IMR-90 (cell line): ENCODE data around the gene LCN10.

ENCODE experiments used
- CEBPB ChIP-seq: IDR thresholded peaks from 2 replicates; pipeline ENCODE4 v1.6.1; 2012; ENCODE audit warnings: low read depth, low read length, improper control_type of control experiment
- ELK1 ChIP-seq: fragments of 150-350 bp; IDR thresholded peaks from 2 replicates; pipeline ENCODE4 v1.6.1; 2016; ENCODE audit warnings: low read depth, mild to moderate bottlenecking, low read length, moderate library complexity, borderline replicate concordance
- FOS ChIP-seq: fragments of 150-350 bp; IDR thresholded peaks from 2 replicates; pipeline ENCODE4 v1.6.1; 2016; ENCODE audit warnings: low read depth, low read length
- MAFK ChIP-seq: IDR thresholded peaks from 2 replicates; pipeline ENCODE4 v1.6.1; 2012; ENCODE audit warnings: low read depth, low read length, improper control_type of control experiment
- MXI1 ChIP-seq: IDR thresholded peaks from 2 replicates; pipeline ENCODE4 v1.6.1; 2012; ENCODE audit warnings: low read depth, mild to moderate bottlenecking, low read length, moderate library complexity, borderline replicate concordance
- POLR2A ChIP-seq: IDR thresholded peaks from 2 replicates; pipeline ENCODE4 v1.6.1; 2012; ENCODE audit warnings: mild to moderate bottlenecking, low read depth, low read length
- RAD21 ChIP-seq: IDR thresholded peaks from 2 replicates; pipeline ENCODE4 v1.6.1; 2012; ENCODE audit warnings: low read length, improper control_type of control experiment
- RCOR1 ChIP-seq: IDR thresholded peaks from 2 replicates; pipeline ENCODE4 v1.6.1; 2012; ENCODE audit warnings: mild to moderate bottlenecking, low read length, improper control_type of control experiment; ENCODE audit not compliant: insufficient replicate concordance
- RFX5 ChIP-seq: IDR thresholded peaks from 2 replicates; pipeline ENCODE4 v1.8.0; 2012; ENCODE audit warnings: low read depth, mild to moderate bottlenecking, low read length, moderate library complexity
- SMC3 ChIP-seq: fragments of 150-350 bp; IDR thresholded peaks from 2 replicates; pipeline ENCODE4 v1.6.1; 2016; ENCODE audit warnings: low read depth, mild to moderate bottlenecking, antibody characterized with exemption, low read length, moderate library complexity
- TF ChIP-seq, protein P1 (sequence below): conservative IDR thresholded peaks from 2 replicates; pipeline ENCODE4 v1.5.1; 2012; ENCODE audit warnings: mild to moderate bottlenecking, low read depth, low read length, improper control_type of control experiment
- TF ChIP-seq, protein P2 (sequence below): fragments of 150-350 bp; IDR thresholded peaks from 2 replicates; pipeline ENCODE4 v1.6.1; 2017; ENCODE audit warnings: mild to moderate bottlenecking, antibody characterized with exemption, low read length, low read depth

GRCh38 chr9:136740491-136740890 lies 2.2 kb downstream of the LCN10 start:
- TF ChIP-seq, protein P1, sequence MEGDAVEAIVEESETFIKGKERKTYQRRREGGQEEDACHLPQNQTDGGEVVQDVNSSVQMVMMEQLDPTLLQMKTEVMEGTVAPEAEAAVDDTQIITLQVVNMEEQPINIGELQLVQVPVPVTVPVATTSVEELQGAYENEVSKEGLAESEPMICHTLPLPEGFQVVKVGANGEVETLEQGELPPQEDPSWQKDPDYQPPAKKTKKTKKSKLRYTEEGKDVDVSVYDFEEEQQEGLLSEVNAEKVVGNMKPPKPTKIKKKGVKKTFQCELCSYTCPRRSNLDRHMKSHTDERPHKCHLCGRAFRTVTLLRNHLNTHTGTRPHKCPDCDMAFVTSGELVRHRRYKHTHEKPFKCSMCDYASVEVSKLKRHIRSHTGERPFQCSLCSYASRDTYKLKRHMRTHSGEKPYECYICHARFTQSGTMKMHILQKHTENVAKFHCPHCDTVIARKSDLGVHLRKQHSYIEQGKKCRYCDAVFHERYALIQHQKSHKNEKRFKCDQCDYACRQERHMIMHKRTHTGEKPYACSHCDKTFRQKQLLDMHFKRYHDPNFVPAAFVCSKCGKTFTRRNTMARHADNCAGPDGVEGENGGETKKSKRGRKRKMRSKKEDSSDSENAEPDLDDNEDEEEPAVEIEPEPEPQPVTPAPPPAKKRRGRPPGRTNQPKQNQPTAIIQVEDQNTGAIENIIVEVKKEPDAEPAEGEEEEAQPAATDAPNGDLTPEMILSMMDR, result no peak
- TF ChIP-seq SMC3, result no peak
- no peak for TF ChIP-seq POLR2A
- TF ChIP-seq ELK1, result no peak
- TF ChIP-seq RAD21, result no peak
- TF ChIP-seq, protein P2, sequence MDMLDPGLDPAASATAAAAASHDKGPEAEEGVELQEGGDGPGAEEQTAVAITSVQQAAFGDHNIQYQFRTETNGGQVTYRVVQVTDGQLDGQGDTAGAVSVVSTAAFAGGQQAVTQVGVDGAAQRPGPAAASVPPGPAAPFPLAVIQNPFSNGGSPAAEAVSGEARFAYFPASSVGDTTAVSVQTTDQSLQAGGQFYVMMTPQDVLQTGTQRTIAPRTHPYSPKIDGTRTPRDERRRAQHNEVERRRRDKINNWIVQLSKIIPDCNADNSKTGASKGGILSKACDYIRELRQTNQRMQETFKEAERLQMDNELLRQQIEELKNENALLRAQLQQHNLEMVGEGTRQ, result no peak
- no peak for TF ChIP-seq RCOR1
- no peak for TF ChIP-seq RFX5
- TF ChIP-seq CEBPB, result no peak
- no peak for TF ChIP-seq MAFK
- TF ChIP-seq MXI1, result no peak
- no peak for TF ChIP-seq FOS
